ENCODE measurements around the gene STAG3. TPM values are rescaled to one million over a fixed set of nuclear protein-coding genes. Genes with fewer than 3 reads are reported as not detected.
"Not testable (repeated sequence)": the region's sequence is repeated elsewhere in the genome, so short reads cannot be mapped to it uniquely, and the experiment has no call there.

Gene STAG3
- total RNA-seq, 1 donor from 2014 or later, result 0.43 TPM

GRCh38 chr7:100170101-100170897 lies 7.4 kb upstream of the STAG3 start:
- no peak for DNase-seq (ENCODE audit: low spot score)

GRCh38 chr7:100171087-100171681 lies 6.5 kb upstream of the STAG3 start:
- intact Hi-C loops (cut with DNase I), result no loop called here
- DNase-seq (ENCODE audit: low spot score), result no peak

More at GRCh38 chr7:100170101-100170897, 7.4 kb upstream of the STAG3 start:
- intact Hi-C loops (cut with DNase I), result no loop called here

GRCh38 chr7:100171840-100172239 lies 5.9 kb upstream of the STAG3 start:
- intact Hi-C loops (cut with DNase I), result no loop called here
- no peak for DNase-seq (ENCODE audit: low spot score)

GRCh38 chr7:100173806-100174495 lies 3.8 kb upstream of the STAG3 start:
- no peak for DNase-seq (ENCODE audit: low spot score)
- intact Hi-C loops (cut with DNase I), result no loop called here

- DNase-seq (ENCODE audit: low spot score), result no peak
- intact Hi-C loops (cut with DNase I), result no loop called here
These were observed 3.1 kb upstream of the STAG3 start for GRCh38 chr7:100174582-100174981.

- intact Hi-C loops (cut with DNase I), result no loop called here
These were observed 2.3 kb upstream of the STAG3 start for GRCh38 chr7:100175296-100175935.

GRCh38 chr7:100176096-100177044 lies 1.3 kb upstream of the STAG3 start:
- intact Hi-C loops (cut with DNase I), result no loop called here
- DNase-seq (ENCODE audit: low spot score), result no peak

More at GRCh38 chr7:100175296-100175935, 2.3 kb upstream of the STAG3 start:
- DNase-seq (ENCODE audit: low spot score), result no peak

- DNase-seq (ENCODE audit: low spot score); intact Hi-C loops (cut with DNase I): not testable (repeated sequence)
These were observed 2.4 kb downstream of the STAG3 start for GRCh38 chr7:100180084-100180483.

- intact Hi-C loops (cut with DNase I); DNase-seq (ENCODE audit: low spot score): not testable (repeated sequence)
These were observed 4.9 kb downstream of the STAG3 start for GRCh38 chr7:100182616-100183015.

GRCh38 chr7:100183090-100183489 lies 5.4 kb downstream of the STAG3 start:
- DNase-seq (ENCODE audit: low spot score); intact Hi-C loops (cut with DNase I): not testable (repeated sequence)

GRCh38 chr7:100185726-100186125 lies 8.0 kb downstream of the STAG3 start:
- intact Hi-C loops (cut with DNase I), result no loop called here
- no peak for DNase-seq (ENCODE audit: low spot score)

GRCh38 chr7:100189061-100189460 lies 11.3 kb downstream of the STAG3 start:
- DNase-seq (ENCODE audit: low spot score), result no peak
- intact Hi-C loops (cut with DNase I), result no loop called here

- intact Hi-C loops (cut with DNase I), result no loop called here
- no peak for DNase-seq (ENCODE audit: low spot score)
These were observed 12.5 kb downstream of the STAG3 start for GRCh38 chr7:100190048-100190711.

GRCh38 chr7:100191775-100192174 lies 14.1 kb downstream of the STAG3 start:
- intact Hi-C loops (cut with DNase I), result no loop called here
- DNase-seq (ENCODE audit: low spot score), result no peak

- intact Hi-C loops (cut with DNase I); DNase-seq (ENCODE audit: low spot score): not testable (repeated sequence)
These were observed 14.7 kb downstream of the STAG3 start for GRCh38 chr7:100192281-100192862.

- no peak for DNase-seq (ENCODE audit: low spot score)
- intact Hi-C loops (cut with DNase I), result no loop called here
These were observed 15.3 kb downstream of the STAG3 start for GRCh38 chr7:100192969-100193368.

GRCh38 chr7:100195222-100195621 lies 17.5 kb downstream of the STAG3 start:
- intact Hi-C loops (cut with DNase I), result no loop called here
- DNase-seq (ENCODE audit: low spot score), result no peak

GRCh38 chr7:100195901-100196322 lies 18.2 kb downstream of the STAG3 start:
- intact Hi-C loops (cut with DNase I); DNase-seq (ENCODE audit: low spot score): not testable (repeated sequence)
